GM12874 (cell line): ENCODE data around the gene AMBRA1.

ENCODE experiments used
- CTCF ChIP-seq: IDR thresholded peaks from 2 replicates; pipeline ENCODE4 v1.5.1; 2011; ENCODE audit warnings: low read depth, mild to moderate bottlenecking, control low read depth, low read length, moderate library complexity; ENCODE audit not compliant: insufficient read depth

AMBRA1 gene, protein sequence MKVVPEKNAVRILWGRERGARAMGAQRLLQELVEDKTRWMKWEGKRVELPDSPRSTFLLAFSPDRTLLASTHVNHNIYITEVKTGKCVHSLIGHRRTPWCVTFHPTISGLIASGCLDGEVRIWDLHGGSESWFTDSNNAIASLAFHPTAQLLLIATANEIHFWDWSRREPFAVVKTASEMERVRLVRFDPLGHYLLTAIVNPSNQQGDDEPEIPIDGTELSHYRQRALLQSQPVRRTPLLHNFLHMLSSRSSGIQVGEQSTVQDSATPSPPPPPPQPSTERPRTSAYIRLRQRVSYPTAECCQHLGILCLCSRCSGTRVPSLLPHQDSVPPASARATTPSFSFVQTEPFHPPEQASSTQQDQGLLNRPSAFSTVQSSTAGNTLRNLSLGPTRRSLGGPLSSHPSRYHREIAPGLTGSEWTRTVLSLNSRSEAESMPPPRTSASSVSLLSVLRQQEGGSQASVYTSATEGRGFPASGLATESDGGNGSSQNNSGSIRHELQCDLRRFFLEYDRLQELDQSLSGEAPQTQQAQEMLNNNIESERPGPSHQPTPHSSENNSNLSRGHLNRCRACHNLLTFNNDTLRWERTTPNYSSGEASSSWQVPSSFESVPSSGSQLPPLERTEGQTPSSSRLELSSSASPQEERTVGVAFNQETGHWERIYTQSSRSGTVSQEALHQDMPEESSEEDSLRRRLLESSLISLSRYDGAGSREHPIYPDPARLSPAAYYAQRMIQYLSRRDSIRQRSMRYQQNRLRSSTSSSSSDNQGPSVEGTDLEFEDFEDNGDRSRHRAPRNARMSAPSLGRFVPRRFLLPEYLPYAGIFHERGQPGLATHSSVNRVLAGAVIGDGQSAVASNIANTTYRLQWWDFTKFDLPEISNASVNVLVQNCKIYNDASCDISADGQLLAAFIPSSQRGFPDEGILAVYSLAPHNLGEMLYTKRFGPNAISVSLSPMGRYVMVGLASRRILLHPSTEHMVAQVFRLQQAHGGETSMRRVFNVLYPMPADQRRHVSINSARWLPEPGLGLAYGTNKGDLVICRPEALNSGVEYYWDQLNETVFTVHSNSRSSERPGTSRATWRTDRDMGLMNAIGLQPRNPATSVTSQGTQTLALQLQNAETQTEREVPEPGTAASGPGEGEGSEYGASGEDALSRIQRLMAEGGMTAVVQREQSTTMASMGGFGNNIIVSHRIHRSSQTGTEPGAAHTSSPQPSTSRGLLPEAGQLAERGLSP (N-terminal part only)

DNA sequence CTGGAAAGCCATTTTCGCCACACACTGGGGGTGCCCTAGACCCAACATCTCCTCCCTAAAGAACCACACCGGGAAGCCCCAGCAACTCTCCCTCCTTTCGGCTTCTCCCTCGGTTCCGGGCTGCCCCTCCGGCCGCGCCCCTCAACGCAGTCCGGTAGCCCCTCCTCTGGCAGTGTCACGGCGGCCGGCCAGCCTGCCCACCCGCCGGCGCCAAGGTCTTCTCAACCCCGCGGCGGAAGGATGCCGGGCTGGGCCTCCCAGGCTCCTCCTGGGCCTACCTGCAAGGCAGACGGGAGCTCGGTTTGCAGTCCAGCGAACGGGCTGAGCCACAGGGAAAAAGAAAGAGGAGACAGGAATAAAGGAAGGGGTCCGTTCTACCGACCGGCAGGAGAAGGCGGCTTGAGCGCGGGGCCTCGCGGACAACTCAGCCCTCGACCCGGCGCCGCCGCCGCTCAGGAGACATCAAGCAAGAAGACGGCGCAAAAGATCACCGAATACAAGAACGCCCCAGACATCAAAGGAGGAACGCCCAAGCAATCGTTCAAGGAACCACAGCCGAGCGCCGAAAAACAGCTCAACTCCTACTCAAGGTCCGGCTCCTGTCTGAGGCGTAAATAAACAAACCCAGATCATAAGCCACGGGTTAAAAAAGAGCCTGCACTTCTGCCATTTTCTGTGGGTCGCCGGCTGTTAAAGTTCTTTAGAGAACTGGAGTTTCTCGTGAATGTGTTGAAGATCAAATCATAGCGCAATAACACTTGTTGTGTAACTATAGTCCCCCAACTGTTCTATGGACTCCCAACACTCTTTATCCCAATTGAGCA lies at the start of gene AMBRA1:
TSS of gene AMBRA1 (minus strand) at position 474 of the 824 bp plus-strand sequence. CDS start 45,643 bp downstream, outside the sequence.
- no peak for TF ChIP-seq CTCF

GRCh38 chr11:46643531-46643930 lies 49.7 kb upstream of the AMBRA1 start:
- no peak for TF ChIP-seq CTCF

DNA sequence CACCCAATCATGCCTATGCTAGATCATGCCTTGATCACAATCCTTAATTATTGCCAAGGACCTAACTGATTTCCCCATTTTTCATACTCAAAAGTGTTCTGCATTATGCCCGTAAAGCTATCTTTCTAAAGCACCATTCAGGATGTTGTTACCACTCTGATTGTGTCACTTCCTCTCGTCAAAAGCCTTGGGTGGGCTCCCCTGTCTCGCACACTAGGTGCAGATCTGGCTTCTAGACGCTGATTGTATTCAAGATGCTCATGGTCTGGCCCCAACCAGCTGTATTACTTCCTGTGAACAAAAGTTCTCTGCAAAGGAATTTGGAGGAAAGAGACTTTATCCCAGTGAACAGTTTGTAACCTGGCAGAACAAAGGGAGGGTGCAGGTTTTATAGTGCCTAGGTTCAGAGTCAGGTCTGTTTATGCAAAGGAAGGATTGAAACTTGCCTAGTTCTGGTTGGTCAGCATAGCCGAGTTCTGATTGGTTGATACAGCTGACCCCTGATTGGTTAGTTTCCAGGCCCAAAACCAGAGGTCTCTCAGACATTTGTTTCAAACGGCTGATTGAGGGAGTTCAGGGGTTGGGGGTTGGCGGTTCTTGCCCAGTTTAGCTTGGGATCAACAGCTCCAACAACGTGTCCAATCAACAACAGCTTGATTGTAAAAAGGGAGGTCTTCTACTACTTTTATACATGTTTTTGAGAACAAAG lies 49.0 kb upstream of the AMBRA1 start:
- TF ChIP-seq CTCF, result no peak

DNA sequence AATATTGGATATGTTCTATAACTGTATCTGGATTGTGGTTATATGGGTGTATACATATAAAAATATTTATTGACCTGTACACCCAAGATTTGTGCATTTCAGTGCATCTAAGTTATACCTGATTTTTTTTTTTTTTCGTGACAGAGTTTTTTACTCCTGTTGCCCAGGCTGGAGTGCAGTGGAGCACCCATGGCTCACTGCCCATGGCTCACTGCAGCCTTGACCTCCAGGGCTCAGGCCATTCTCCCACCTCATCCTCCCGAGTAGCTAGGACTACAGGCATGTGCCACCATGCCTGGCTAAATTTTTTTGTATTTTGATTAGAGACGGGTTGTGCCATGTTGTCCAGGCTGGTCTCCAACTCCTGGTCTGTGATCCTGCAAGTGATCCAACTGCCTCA lies 47.8 kb upstream of the AMBRA1 start:
- no peak for TF ChIP-seq CTCF

GRCh38 chr11:46640036-46640788 lies 46.4 kb upstream of the AMBRA1 start:
- TF ChIP-seq CTCF, result no peak
